Thyroid gland (tissue), 4 donors: ENCODE data around the gene ITGA11.

Source experiments
- CTCF ChIP-seq, 6 experiments: fragments of 200-600 bp in 3 of 6; fragments of 450-650 bp in 3 of 6; sonication (generic) in 3 of 6; IDR thresholded peaks; one replicate each; pipeline ENCODE4 v1.5.1; 2016 to 2019; ENCODE audit warnings: antibody characterized with exemption in 6 of 6, mild to moderate bottlenecking in 2 of 6, inconsistent platforms in 1 of 6, moderate library complexity in 1 of 6
- POLR2A ChIP-seq, 2 donors: fragments of 450-650 bp; IDR thresholded peaks; one replicate each; pipeline ENCODE4 v1.6.1; 2017; ENCODE audit warnings: antibody characterized with exemption in 2 of 2, mild to moderate bottlenecking in 2 of 2, moderate library complexity in 1 of 2

GRCh38 chr15:68463996-68464395 is 32.0 kb upstream of the ITGA11 start:
- TF ChIP-seq CTCF (IDR thresholded peaks at IDR 0.05) (no peak), POLR2A (IDR thresholded peaks at IDR 0.05) (no peak)
